NCI-H774 (cell line): Measurements from ENCODE around the gene CREG1.
"Not testable (repeated sequence)": the region's sequence is repeated elsewhere in the genome, so short reads cannot be mapped to it uniquely, and the experiment has no call there.

Experiments used
- DNase-seq: peaks from one replicate; lab custom pipeline; 2025; lab: John Stamatoyannopoulos, UW

CREG1 gene

DNA sequence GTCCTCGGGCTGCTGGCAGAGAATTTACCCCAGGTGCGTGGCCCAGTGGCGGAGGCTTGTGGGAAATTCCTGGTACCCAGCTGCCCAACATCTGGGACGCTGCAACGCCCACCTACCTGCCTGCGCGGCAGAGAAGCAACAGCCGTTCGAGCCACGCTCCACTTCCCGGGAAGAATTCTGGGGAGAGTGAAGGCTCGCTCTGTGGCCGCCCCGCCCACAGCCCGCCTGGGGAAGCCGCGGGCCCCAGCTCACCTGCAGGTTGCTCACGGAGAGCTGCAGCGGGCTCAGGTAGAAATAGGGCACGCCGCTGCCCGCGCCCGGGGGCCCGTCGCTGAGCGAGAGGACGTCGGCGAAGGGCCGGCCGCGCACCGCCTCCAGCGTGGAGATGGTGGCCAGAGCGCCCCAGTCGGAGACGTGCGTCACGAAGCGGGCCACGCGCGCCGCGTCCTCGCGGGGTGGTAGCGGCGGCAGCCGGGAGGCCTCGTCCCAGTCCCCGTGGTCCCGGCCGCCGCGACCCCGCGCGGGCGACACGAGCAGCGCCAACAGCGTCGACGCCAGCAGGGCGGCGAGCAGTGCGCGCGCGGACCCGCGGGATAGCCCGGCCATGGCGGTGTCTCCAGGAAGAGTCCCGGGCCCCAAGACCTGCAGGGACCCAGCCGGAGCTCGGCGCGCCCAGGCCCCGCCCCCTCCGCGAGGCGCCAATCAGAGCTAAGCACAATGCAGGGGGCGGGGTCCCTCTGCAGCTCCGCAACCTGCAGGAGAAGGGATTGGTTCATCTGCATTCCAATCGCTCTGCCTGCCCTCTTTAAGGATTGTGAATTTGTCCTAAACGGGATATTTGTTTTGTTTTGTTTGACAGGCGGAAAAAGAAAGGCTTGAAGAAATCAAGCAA is at the start of gene CREG1:
TSS of gene CREG1 (minus strand) at position 627 of the 892 bp plus-strand sequence.
- peak; percentile 91 for DNase-seq

DNA sequence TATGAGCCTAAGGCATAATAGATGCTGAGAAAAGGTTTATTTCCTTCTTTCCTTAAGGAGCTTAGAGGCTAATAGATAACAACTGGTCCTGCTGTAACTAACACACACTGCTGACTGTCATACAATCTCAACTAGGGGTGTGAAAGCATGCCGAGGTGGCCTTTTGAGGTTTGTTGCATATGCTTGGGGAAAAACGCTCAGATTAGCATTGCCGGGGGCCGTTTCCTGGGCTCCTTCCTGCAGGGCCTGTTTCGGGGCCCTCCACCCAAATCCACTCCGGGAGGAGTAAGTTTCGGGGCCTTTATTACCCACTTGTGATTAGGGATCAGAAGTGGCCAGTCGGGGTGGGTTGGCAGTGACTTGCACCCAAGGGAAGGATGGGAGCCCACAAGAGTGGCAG is 49.3 kb upstream of the CREG1 start:
- no peak for DNase-seq

DNA sequence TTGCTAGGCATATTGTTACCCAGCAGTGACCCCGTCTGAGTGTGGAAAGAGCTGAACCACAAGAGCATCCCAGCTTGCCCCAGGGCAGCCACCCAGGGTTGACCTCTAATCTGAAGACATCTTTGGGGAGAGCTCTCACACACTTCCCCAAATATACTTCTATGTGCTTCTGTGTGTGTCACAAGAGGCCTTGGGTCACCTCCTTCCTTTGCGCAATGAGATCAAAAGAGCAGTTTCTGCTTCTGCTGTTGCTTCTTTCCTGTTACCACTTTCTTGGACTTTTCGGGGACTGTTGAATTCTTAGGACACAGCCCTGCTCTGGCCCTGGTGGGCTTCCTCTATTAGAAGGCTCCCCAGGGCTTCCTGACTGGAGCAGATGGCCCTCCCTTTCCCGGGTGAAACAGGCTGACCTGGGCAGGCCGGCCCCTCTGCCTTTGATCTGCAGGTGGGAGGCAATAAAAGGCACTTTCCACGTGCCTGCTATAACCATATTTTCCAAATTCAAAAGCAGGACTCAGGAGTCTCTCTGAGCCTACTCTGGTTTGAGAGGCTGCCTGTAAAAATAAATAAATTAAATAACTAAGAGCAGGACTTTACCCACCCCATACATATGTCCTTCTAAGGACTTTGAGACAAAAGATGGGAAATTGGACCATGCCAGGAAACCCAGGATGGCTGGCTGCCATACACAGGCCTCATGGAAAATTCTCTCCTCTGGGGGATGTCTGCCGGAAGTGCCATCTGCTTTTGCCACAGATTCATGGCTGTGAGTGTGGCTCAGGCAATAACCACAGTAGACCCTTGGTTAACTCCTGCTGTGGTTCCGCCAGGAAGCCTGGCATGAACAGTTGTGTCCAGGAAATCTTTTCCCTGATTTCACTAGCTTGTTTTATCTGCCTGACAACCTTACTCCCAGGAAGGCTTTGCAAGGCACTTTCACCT is 48.2 kb upstream of the CREG1 start:
- DNase-seq = no peak

DNA sequence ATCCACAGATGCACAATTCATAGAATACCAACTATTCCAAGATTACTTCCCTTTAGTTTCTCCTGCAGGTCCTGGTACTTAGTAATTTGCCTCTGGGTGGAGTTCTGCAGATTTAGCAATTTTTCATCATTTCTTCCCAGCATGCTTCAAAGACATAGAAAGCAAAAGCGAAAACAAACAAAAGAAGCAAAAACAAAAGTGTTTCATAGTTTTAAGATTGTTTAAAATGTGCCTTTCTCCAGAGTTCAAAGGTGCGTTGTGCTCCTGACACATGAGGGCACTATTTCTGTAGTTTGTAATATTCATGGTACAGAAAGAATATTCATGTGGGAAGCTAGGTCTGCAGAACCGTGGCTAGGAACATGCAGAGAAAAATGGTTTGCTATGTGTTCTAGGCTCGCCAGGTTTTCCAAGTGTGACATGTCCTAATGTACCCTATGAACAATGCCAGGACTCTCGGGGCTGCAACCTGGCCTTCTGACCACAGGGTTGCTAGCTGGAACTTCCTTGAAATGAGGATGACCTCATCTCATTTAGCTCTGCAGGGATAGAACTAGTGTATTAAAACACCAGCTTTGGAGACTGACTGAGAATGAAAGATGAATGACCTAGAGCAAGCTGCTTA is 46.5 kb upstream of the CREG1 start:
- DNase-seq = no peak

DNA sequence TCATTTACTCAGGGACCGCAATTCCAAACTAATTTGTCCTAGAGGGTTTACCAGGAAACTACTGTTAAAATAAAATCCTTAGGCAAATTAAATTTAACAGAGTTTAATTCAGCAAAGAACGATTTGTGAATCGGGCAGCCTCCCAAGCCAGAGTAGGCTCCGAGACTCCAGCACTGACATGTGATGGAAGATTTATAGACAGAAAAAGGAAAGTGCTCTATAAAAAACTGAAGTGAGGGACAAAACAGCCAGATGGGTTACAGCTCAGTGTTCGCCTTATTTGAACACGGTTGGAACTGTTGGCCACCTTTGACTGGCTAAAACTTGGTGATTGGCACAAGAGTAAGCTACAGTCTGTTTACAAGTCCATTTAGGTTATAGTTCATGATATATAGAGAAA is 41.3 kb upstream of the CREG1 start:
- DNase-seq = no peak

DNA sequence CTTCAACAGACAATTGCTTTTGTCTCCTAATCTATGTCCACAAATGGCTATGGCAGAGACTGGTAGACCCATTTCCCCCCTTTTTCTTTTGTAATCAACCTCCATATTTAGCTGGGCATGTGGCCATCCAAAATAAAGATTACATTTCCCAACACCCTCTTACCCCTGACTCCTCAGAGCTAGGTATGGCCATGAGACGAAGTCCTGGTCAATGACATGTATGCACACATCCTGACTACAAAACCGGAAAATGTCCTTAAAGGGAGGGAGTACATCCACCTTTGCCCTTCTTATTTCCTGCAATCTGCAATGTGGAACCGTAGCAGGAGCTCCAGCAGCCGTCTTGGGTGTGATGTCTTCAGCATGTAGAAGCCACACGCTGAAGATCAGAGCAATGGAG is 40.3 kb upstream of the CREG1 start:
- DNase-seq = no peak

DNA sequence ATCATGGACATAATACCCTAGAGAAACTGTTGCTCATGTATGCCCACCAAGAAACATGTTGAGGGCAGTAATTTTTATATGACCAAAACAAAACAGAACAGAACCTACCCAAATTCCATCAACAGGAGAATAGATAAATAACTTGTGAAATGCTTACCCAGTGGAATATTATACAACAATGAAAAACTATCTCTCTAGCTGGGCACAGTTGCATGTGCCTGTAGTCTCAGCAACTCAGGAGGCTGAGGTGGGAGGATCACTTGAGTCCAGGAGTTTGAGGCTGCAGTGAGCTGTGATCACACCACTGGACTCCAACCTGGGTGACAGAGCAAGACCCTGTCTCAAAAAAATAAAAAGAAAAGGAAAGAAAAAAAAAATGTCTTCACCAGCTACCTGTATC is 38.9 kb upstream of the CREG1 start:
- DNase-seq = no peak

DNA sequence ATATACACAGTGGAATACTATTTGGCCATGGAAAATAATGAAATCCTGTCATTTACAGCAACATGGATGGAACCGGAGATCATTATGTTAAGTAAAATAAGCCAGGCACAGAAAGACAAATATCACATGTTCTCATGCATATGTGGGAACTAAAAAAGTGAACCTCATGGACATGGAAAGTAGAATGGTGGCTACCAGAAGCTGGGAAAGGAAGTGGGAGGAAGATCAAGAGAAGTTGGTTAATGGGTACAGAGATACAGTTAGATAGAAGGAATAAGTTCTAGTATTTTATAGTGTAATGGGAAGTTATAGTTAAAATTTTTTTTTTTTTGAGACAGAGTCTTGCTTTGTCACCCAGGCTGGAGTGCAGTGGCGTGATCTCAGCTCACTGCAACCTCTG is 34.8 kb upstream of the CREG1 start:
- no peak for DNase-seq

DNA sequence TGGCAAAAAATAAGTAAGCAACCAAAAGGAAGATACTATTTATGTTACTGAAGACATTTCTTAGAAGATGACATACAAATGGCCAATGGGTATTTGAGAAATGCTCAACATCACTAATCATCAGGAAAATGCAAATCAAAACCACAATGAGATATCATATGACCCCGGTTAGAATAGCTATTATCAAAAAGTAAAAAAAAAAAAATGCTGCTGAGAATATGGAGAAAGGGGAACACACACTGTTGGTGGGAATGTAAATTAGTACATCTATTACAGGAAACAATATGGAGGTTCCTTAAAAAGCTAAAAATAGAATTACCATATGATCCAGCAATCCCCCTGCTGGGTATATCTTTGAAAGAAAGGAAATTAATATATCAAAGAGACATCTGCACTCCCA is 34.3 kb upstream of the CREG1 start:
- no peak for DNase-seq

DNA sequence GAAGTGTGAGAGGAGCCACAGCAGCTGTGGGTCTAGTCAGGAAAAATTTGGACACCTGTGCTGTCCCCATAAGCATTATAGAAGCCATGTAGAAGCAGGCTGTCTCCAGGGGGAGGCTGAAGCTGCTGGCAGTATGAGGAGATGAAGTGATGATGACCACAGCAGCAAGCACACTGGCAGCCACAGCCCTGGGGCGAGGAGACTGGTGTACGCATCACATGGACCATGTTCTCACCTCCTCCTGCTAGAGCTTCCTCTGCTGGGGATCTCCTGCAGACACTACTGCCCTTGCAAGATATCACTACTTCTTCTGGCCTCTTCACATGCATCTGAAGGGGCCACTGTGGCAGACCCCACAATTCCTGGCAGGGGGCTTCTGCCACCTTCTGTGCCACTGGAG is 33.8 kb upstream of the CREG1 start:
- DNase-seq = no peak

DNA sequence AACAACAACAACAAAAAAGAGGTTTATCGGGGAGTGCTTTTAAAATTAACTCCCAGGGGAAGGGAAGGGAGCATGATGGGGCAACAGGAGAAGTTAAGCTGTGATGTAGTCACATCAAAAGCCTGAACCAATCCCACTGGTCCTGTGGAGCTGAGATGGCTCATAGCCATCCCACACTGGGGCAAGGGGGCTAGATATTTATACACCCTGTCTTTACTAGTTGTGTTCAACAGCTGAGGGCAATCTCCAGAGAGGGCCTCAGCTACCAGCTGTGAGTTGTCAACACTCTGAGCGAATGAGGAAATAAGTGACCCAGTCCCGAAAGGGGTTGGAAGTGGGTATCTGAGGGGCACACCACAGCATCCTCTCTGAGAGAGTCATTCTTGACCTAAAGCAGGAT is 31.0 kb upstream of the CREG1 start:
- no peak for DNase-seq

DNA sequence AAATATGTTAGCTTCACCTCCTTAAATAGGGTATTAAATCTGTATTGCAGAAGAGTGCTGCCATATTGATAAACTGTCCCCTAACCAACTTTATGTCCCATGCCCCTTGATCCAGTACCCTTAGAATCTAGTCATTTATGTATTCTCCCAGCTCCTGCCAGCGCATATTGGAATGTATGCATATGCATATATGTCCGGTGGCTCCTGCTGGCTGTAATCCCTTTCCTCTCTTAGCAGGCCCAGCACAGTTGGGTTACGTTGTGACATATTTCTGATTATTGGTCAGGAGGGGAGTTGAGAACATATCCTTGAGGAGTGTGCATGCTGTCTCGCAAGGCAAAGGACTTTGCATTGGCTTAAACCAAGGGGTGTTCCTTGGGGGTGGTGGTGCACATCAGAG is 29.2 kb upstream of the CREG1 start:
- no peak for DNase-seq

DNA sequence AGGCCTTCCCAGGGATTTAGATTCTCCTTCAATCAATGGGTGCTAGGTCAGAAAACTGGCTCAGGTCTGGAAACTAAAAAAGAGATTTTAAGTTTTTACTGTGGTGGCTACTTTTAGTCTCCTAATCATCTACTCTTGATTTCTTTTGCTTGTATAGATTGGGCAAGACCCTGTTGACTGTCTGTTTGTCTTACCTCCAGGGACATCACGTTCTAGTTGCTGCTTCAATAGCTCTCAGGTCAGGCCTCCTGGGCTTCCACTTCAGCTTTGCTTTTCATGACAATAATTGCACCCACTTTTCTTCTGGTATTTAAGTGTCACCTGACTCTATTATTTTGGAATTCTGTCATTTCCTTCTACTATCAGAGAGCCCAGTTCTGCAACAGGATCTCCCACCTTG is 28.5 kb upstream of the CREG1 start:
- no peak for DNase-seq

DNA sequence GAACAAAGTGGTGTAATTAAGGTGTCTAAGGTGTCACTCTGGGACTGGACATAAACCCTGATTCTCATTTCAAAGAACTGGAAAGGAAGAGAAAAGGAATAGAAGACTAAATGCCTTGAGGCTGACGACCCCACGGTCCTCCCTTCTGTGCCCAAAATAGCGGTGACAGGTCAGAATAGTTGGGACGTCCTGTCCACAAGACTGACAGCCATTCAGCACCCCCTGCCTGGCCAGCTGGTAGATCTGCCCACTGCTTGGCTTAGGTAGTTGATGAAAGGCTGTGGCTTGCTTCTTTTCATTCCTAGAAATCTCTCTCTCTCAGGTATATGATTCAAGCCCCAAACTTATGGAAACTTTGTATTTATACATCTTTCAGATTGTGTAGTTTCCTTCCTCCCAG is 26.4 kb upstream of the CREG1 start:
- DNase-seq = no peak

DNA sequence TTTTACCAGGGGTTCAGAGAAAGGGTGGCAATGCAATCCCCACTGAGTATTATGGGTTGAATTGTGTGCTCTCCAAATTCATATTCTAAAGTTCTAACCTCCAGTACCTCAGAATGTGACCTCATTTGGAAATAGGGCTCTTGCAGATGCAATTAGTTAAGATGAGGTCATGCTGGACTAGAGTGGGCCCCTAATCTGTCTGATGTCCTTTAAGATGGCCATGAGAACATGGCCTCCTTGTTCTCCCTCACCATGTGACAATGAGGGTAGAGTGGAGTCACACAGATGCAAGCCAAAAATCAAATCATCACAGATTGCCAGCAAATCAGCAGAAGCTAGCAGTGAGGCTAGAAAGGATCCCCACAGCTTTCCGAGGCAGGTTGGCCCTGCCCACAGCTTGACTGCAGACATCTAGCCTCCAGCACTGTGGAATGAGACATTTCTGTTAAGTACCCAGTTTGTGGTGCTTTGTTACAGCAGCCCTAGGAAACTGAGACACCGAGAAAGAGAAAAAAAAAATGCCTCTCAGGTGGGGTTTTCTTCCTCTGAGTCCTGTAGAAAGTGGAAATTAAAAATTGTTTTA is 25.5 kb upstream of the CREG1 start:
- no peak for DNase-seq

DNA sequence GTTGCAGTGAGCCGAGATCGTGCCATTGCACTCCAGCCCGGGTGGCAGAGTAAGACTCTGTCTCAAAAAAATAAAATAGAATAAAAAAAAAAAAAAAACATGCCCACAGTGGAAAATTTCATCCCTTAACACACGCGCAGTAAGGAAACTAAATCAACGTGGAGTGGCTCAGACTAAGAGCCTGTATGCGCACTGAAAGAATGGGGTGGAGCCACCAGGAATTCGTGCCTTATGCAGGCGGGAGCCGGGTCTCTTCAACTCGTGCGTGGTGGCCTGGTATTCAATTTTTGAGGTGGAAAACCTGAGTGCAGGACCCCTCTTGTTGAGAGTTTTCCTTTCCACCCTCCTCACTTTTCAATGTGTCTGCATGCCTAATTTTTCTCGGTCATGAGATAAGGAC is 22.1 kb upstream of the CREG1 start:
- no peak for DNase-seq

DNA sequence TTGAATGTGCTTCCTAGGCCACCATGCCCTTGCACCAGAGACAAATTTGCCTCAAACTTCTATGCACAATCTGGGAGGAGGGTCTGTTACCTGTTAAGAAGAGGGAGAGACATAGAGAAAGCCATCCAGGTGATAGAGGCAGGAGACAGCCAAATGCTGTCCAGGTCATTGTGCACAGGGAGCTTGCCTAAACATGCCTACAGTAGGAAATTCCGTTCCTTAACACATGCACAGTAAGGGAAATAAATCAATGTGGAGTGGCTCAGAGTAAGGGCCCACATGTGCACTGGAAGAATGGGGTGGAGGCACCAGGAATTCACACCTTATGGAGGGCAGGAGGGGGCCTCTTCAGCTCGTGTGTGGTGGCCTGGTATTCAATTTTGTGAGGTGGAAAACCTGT is 19.5 kb upstream of the CREG1 start:
- no peak for DNase-seq

DNA sequence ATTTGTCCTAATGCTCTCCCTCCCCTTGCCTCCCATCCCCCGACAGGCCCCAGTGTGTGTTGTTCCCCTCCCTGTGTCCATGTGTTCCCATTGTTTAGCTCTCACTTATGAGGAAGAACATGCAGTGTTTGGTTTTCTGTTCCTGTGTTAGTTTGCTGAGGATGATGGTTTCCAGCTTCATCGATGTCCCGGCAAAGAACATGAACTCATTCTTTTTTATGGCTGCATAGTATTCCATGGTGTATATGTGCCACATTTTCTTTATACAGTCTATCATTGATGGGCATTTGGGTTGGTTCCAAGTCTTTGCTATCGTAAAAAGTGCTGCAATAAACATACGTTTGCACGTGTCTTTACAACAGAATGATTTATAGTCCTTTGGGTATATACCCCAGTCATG is 17.1 kb upstream of the CREG1 start:
- not testable (repeated sequence) for DNase-seq

DNA sequence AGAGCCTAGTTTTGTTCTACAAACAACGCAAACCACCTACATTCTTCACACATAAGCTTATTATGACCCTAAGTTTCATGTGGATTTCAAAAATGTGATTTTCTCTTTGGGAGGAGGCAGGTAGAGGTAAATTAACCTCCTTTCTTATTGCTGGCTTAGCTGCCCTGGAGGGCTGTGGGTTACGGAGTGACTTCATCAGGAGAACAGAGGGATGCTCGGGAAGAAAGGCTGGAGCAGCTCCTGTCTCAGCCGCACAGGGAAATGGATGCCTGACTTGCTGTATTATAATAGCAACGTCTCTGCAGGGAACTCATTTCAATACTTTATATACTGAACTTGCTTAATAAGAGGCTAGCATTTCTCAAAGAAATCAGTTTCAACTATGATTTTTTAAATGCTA is 14.1 kb upstream of the CREG1 start:
- no peak for DNase-seq

DNA sequence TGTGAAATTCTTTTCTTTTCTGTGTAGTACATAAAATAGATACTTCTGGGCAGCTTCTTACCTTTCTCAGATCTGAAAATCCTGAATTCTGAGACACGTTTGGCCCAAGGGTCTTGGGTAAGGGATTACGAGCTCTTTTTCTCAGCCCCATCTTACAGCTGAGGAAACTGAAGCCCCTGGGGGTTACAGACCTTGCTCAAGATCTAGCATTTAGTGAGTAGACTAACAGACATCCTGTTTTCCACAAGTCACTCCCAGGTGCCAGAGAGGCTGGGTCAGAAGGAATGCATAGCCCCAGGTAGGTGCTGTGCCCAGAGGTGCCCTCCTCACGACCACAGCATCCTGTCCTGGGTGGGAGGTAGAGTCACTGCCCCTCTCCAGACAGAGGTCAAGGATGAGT is 13.2 kb upstream of the CREG1 start:
- DNase-seq = no peak

DNA sequence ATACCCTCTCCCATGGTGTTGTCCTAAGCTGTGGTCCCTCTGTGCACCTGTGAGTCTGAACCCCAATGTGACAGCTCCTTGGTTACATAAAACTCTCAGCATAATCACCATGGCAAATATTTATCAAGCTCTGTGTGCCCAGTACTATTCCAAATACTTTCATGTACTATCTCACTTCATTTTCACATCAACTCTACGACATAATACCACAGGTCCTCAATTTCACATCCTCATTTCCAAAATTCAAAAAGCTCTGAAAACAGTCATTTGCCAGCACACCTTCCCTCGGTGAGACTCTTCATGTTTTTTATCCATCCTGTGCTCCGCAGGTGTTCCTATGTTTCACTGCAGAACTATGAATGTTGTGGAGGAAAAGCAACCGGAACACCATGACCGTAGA is 12.4 kb upstream of the CREG1 start:
- DNase-seq = no peak

DNA sequence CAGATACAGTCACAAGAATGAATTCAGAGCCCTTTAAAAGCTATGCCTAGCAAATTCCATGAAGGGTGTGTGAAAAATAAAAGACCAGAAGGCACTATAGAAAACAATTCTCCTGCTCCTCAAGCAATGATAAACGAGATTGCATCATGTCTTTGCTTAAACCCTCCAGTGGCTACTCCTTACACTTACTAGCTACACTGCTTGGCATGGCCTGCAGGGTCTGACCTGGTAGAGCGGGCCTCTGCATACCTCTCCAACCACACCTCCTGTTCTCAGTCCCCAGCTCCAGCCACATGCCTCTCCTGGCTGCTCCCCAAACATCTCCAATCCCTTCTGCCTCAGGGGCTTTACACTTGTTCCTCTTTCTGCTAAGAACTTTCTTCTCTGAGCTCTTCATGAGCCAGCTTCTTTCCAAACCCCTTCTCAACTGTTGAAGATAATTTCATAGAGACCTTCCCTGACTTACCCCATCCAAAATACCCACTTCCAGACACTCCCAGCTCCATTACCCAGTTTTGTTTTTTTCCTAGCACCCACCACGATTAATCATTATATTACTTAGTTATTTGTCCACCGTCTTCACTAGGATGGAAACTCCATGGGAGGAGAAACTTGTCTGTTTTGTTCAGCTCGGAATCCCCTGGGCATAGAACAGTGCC is 11.2 kb upstream of the CREG1 start:
- no peak for DNase-seq
